HG03196 (cell line): ENCODE measurements around the gene KIF25.

ENCODE experiments used
- ATAC-seq: cut with Tn5 transposase; IDR thresholded peaks from one replicate; pipeline ENCODE4 v1.9.1; 2021; ENCODE audit not compliant: unreplicated experiment

The KIF25 gene

GRCh38 chr6:168086616-168087015 is 89.1 kb downstream of the KIF25 start:
- ATAC-seq, result no peak

- no peak for ATAC-seq
These were observed 90.1 kb downstream of the KIF25 start for GRCh38 chr6:168087436-168088160.

- ATAC-seq, result no peak
These were observed 90.9 kb downstream of the KIF25 start for GRCh38 chr6:168088161-168089053.

- no peak for ATAC-seq
These were observed 92.0 kb downstream of the KIF25 start for GRCh38 chr6:168089186-168090063.

GRCh38 chr6:168090064-168090690 is 92.7 kb downstream of the KIF25 start:
- no peak for ATAC-seq

- ATAC-seq, result no peak
These were observed 93.2 kb downstream of the KIF25 start for GRCh38 chr6:168090706-168091105.

- no peak for ATAC-seq
These were observed 94.2 kb downstream of the KIF25 start for GRCh38 chr6:168091381-168092264.

GRCh38 chr6:168092541-168092940 is 95.1 kb downstream of the KIF25 start:
- no peak for ATAC-seq

GRCh38 chr6:168093071-168093505 is 95.6 kb downstream of the KIF25 start:
- ATAC-seq, result no peak

GRCh38 chr6:168093634-168094033 is 96.2 kb downstream of the KIF25 start:
- no peak for ATAC-seq
